ENCODE data around the gene RFLNA.

DNA sequence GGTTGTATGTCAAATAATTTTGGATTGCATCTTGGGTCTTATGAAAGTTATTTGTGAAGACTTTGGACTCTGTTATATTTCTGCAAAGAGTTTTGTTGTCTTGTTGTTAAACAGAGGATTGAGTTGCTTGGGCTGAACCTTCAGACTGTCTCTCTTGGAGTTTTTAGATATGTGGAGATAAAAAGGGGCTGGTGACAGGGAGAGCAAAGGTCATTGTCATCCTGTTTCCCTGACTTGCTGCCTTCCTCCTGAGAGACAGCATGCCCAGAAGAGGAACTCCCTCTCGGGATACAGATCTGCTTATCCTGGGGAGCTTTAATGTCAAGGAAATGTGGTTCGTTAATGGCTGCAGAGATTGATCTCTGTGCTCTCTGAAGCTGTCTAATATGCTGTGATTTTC, 47.6 kb upstream of the RFLNA start:
- no peak for TF ChIP-seq EZH2 (IDR thresholded peaks at IDR 0.05; ENCODE audit: low read length)
- TF ChIP-seq, protein P1, sequence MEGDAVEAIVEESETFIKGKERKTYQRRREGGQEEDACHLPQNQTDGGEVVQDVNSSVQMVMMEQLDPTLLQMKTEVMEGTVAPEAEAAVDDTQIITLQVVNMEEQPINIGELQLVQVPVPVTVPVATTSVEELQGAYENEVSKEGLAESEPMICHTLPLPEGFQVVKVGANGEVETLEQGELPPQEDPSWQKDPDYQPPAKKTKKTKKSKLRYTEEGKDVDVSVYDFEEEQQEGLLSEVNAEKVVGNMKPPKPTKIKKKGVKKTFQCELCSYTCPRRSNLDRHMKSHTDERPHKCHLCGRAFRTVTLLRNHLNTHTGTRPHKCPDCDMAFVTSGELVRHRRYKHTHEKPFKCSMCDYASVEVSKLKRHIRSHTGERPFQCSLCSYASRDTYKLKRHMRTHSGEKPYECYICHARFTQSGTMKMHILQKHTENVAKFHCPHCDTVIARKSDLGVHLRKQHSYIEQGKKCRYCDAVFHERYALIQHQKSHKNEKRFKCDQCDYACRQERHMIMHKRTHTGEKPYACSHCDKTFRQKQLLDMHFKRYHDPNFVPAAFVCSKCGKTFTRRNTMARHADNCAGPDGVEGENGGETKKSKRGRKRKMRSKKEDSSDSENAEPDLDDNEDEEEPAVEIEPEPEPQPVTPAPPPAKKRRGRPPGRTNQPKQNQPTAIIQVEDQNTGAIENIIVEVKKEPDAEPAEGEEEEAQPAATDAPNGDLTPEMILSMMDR (optimal IDR thresholded peaks at IDR 0.05 in 1 of 3, IDR thresholded peaks at IDR 0.05 in 1 of 3, conservative IDR thresholded peaks at IDR 0.05 in 1 of 3; ENCODE audit: extremely low read depth in 1 of 3, insufficient read depth in 2 of 3, low read length in 3 of 3), result no peak
